ENCODE measurements around the gene MRPS34.
"Not testable (repeated sequence)": the region's sequence is repeated elsewhere in the genome, so short reads cannot be mapped to it uniquely, and the experiment has no call there.

MRPS34 gene

GRCh38 chr16:1772908-1773702, at the start of gene MRPS34:
TSS of gene MRPS34 (minus strand) at chr16:1773134. CDS start at chr16:1773119, 15 bp downstream.
- DNase-seq (ENCODE audit: insufficient read length, low spot score) (peak; percentile 88), FAIRE-seq (peak; percentile 92)

GRCh38 chr16:1821861-1822611, 49.1 kb upstream of the MRPS34 start:
- no peak for FAIRE-seq

GRCh38 chr16:1820946-1821290, 48.0 kb upstream of the MRPS34 start:
- DNase-seq (ENCODE audit: insufficient read length, low spot score) (no peak), FAIRE-seq (no peak)

More at GRCh38 chr16:1821861-1822611, 49.1 kb upstream of the MRPS34 start:
- DNase-seq (ENCODE audit: insufficient read length, low spot score), result no peak

- FAIRE-seq (no peak), DNase-seq (ENCODE audit: insufficient read length, low spot score) (no peak)
Observed at GRCh38 chr16:1820096-1820945, 47.4 kb upstream of the MRPS34 start.

- FAIRE-seq (no peak), DNase-seq (ENCODE audit: insufficient read length, low spot score) (no peak)
Observed at GRCh38 chr16:1819611-1820010, 46.7 kb upstream of the MRPS34 start.

- no peak for FAIRE-seq
- DNase-seq (ENCODE audit: insufficient read length, low spot score), result no peak
Observed at GRCh38 chr16:1818873-1819525, 46.1 kb upstream of the MRPS34 start.

GRCh38 chr16:1818204-1818872, 45.4 kb upstream of the MRPS34 start:
- no peak for FAIRE-seq
- no peak for DNase-seq (ENCODE audit: insufficient read length, low spot score)

- DNase-seq (ENCODE audit: insufficient read length, low spot score) (no peak), FAIRE-seq (no peak)
Observed at GRCh38 chr16:1817716-1818115, 44.8 kb upstream of the MRPS34 start.

GRCh38 chr16:1817276-1817589, 44.3 kb upstream of the MRPS34 start:
- DNase-seq (ENCODE audit: insufficient read length, low spot score), result no peak
- no peak for FAIRE-seq

- DNase-seq (ENCODE audit: insufficient read length, low spot score), result no peak
- FAIRE-seq, result no peak
Observed at GRCh38 chr16:1816396-1817275, 43.7 kb upstream of the MRPS34 start.

GRCh38 chr16:1815461-1815860, 42.5 kb upstream of the MRPS34 start:
- no peak for FAIRE-seq

GRCh38 chr16:1812732-1813163, 39.8 kb upstream of the MRPS34 start:
- FAIRE-seq (no peak), DNase-seq (ENCODE audit: insufficient read length, low spot score) (no peak)

More at GRCh38 chr16:1815461-1815860, 42.5 kb upstream of the MRPS34 start:
- no peak for DNase-seq (ENCODE audit: insufficient read length, low spot score)

- DNase-seq (ENCODE audit: insufficient read length, low spot score), result no peak
Observed at GRCh38 chr16:1810536-1810935, 37.6 kb upstream of the MRPS34 start.

GRCh38 chr16:1810106-1810505, 37.2 kb upstream of the MRPS34 start:
- DNase-seq (ENCODE audit: insufficient read length, low spot score) (no peak), FAIRE-seq (no peak)

More at GRCh38 chr16:1810536-1810935, 37.6 kb upstream of the MRPS34 start:
- FAIRE-seq, result no peak

GRCh38 chr16:1809281-1809801, 36.4 kb upstream of the MRPS34 start:
- FAIRE-seq (no peak), DNase-seq (ENCODE audit: insufficient read length, low spot score) (no peak)

- no peak for FAIRE-seq
- no peak for DNase-seq (ENCODE audit: insufficient read length, low spot score)
Observed at GRCh38 chr16:1808691-1809090, 35.8 kb upstream of the MRPS34 start.

- DNase-seq (ENCODE audit: insufficient read length, low spot score) (no peak), FAIRE-seq (no peak)
Observed at GRCh38 chr16:1807626-1808025, 34.7 kb upstream of the MRPS34 start.

- DNase-seq (ENCODE audit: insufficient read length, low spot score) (no peak), FAIRE-seq (no peak)
Observed at GRCh38 chr16:1800701-1801100, 27.8 kb upstream of the MRPS34 start.

GRCh38 chr16:1799263-1799662, 26.3 kb upstream of the MRPS34 start:
- not testable (repeated sequence) for FAIRE-seq

More at GRCh38 chr16:1799263-1799662, 26.3 kb upstream of the MRPS34 start:
- DNase-seq (ENCODE audit: insufficient read length, low spot score), result not testable (repeated sequence)

Data from GM19239 (cell line).